GM12878 (cell line): ENCODE data around the gene LHFPL2. TPM values are rescaled to one million over a fixed set of nuclear protein-coding genes. Genes with fewer than 3 reads are reported as not detected.

Experiments used
- ATAC-seq: fragments of 200-7000 bp; cut with Tn5 transposase; 3 replicates; pipeline ENCODE4 v1.9.1; 2020; ENCODE audit warnings: mild to moderate bottlenecking, moderate library complexity
- BruUV-seq: library from RNA; stranded (reverse); fragments of 400-500 nt; replicated peaks from 2 replicates; lab custom pipeline; 2021; lab: Mats Ljungman, UMichigan
- CTCF ChIA-PET: fragments of 300-600 bp; sonication (Branson Sonifier 250); formaldehyde crosslinking; extraction: SDS; loops from one replicate; lab custom pipeline; 2021; ENCODE audit warnings: inconsistent platforms; lab: Yijun Ruan, JAX
- POLR2A ChIA-PET: fragments of 350-600 bp; formaldehyde crosslinking; extraction: SDS; loops from one replicate; lab custom pipeline; 2021; ENCODE audit warnings: inconsistent platforms; lab: Charles Lee
- RAD21 ChIA-PET: fragments of 300-600 bp; sonication (Branson Sonifier 250); formaldehyde crosslinking; loops from one replicate; lab custom pipeline; 2023; ENCODE audit warnings: antibody characterized with exemption; ENCODE audit not compliant: unreplicated experiment; lab: Charles Lee
- SMC1A ChIA-PET: fragments of 300-600 bp; sonication (Branson Sonifier 250); formaldehyde crosslinking; loops from one replicate; lab custom pipeline; 2023; ENCODE audit not compliant: unreplicated experiment, uncharacterized antibody; lab: Charles Lee
- DNase-seq: peaks from one replicate; pipeline ENCODE4 v3.0.0-alpha.2; 2011; ENCODE audit warnings: low read depth, low spot score
- FAIRE-seq: peaks from 3 replicates; lab custom pipeline; 2011; peaks lifted over from hg19 to GRCh38; lab: Jason Lieb, UNC
- H2AFZ ChIP-seq: 2 replicates; pipeline ENCODE4 v1.6.0; 2011; ENCODE audit warnings: low read depth, low read length, control low read depth; ENCODE audit not compliant: control insufficient read depth
- H3K27ac ChIP-seq: 2 replicates; pipeline ENCODE4 v1.5.1; 2011; ENCODE audit warnings: control low read depth; ENCODE audit not compliant: control insufficient read depth, insufficient read depth
- H3K27me3 ChIP-seq, 2 experiments: replicated peaks in 1 of 2; 2 replicates each; pipeline versions ENCODE4 v1.6.0 to v1.6.1; 2011; ENCODE audit warnings: low read length in 1 of 2; ENCODE audit not compliant: control insufficient read depth in 2 of 2, insufficient read depth in 2 of 2
- H3K36me3 ChIP-seq, 2 experiments: 2 replicates each; pipeline ENCODE4 v1.5.1; 2011; ENCODE audit warnings: low read length in 1 of 2; ENCODE audit not compliant: control insufficient read depth in 2 of 2, insufficient read depth in 2 of 2
- H3K4me1 ChIP-seq: 2 replicates; pipeline ENCODE4 v1.6.1; 2011; ENCODE audit warnings: mild to moderate bottlenecking, low read length, moderate library complexity, mixed read lengths; ENCODE audit not compliant: control insufficient read depth, insufficient read depth
- H3K4me2 ChIP-seq: 2 replicates; pipeline ENCODE4 v1.6.0; 2011; ENCODE audit warnings: control low read depth; ENCODE audit not compliant: control insufficient read depth, insufficient read depth
- H3K4me3 ChIP-seq: fragments of 200-600 bp; sonication (generic); 2 replicates; pipeline ENCODE4 v1.5.1; 2016
- H3K79me2 ChIP-seq: 2 replicates; pipeline ENCODE4 v1.6.0; 2011; ENCODE audit warnings: low read length; ENCODE audit not compliant: control insufficient read depth, insufficient read depth
- H3K9ac ChIP-seq: 2 replicates; pipeline ENCODE4 v1.8.0; 2011; ENCODE audit warnings: low read length, control low read depth, mixed read lengths; ENCODE audit not compliant: control insufficient read depth, insufficient read depth
- H3K9me3 ChIP-seq: replicated peaks from 3 replicates; pipeline ENCODE4 v1.5.1; 2011; ENCODE audit warnings: mild to moderate bottlenecking, low read length; ENCODE audit not compliant: control insufficient read depth, insufficient read depth
- H4K20me1 ChIP-seq: 2 replicates; pipeline ENCODE4 v1.6.0; 2011; ENCODE audit not compliant: control insufficient read depth, insufficient read depth
- BHLHE40 ChIP-seq, 2 experiments: fragments of 450-650 bp in 1 of 2; IDR thresholded peaks; 2 replicates each; pipeline ENCODE4 v1.6.1; 2011 to 2017; ENCODE audit warnings: low read depth in 2 of 2, borderline replicate concordance in 1 of 2, improper control_type of control experiment in 1 of 2, low read length in 1 of 2, mild to moderate bottlenecking in 1 of 2
- CBX3 ChIP-seq: fragments of 200-600 bp; sonication (generic); IDR thresholded peaks from 2 replicates; pipeline ENCODE4 v1.6.1; 2016; ENCODE audit warnings: low read depth, borderline replicate concordance
- DPF2 ChIP-seq: fragments of 450-650 bp; IDR thresholded peaks from 2 replicates; pipeline ENCODE4 v1.6.1; 2017; ENCODE audit warnings: mild to moderate bottlenecking
- FOXM1 ChIP-seq: IDR thresholded peaks from 2 replicates; pipeline ENCODE4 v1.6.1; 2012; ENCODE audit warnings: low read depth, mild to moderate bottlenecking, inconsistent platforms, low read length, moderate library complexity
- HDAC6 ChIP-seq: fragments of 200-600 bp; sonication (generic); IDR thresholded peaks from one replicate; pipeline ENCODE4 v1.8.0; 2017; ENCODE audit warnings: antibody characterized with exemption; ENCODE audit not compliant: unreplicated experiment
- IKZF1 ChIP-seq: fragments of 450-650 bp; conservative IDR thresholded peaks from 2 replicates; pipeline ENCODE4 v1.6.1; 2017; ENCODE audit warnings: antibody characterized with exemption, mild to moderate bottlenecking
- KDM1A ChIP-seq: fragments of 200-600 bp; sonication (generic); IDR thresholded peaks from 2 replicates; pipeline ENCODE4 v1.6.1; 2016; ENCODE audit warnings: borderline replicate concordance
- MTA2 ChIP-seq: fragments of 450-650 bp; IDR thresholded peaks from 2 replicates; pipeline ENCODE4 v1.6.1; 2016; ENCODE audit warnings: low read depth, mild to moderate bottlenecking, moderate library complexity
- MXI1 ChIP-seq: fragments of 150-350 bp; IDR thresholded peaks from 2 replicates; pipeline ENCODE4 v1.6.1; 2011; ENCODE audit warnings: low read depth, mild to moderate bottlenecking, inconsistent platforms, low read length, improper control_type of control experiment
- MYB ChIP-seq: fragments of 150-350 bp; IDR thresholded peaks from 2 replicates; pipeline ENCODE4 v1.6.1; 2014; ENCODE audit warnings: mild to moderate bottlenecking, low read depth, low read length, borderline replicate concordance
- NR2C2 ChIP-seq: IDR thresholded peaks from 2 replicates; pipeline ENCODE4 v1.6.1; 2011; ENCODE audit warnings: borderline replicate concordance, low read depth; ENCODE audit not compliant: control insufficient read depth, insufficient read length
- POLR2AphosphoS2 ChIP-seq: IDR thresholded peaks from 2 replicates; pipeline ENCODE4 v1.6.1; 2011; ENCODE audit warnings: low read depth, mild to moderate bottlenecking, low read length, improper control_type of control experiment, moderate library complexity
- SMAD1 ChIP-seq: fragments of 450-650 bp; IDR thresholded peaks from 2 replicates; pipeline ENCODE4 v1.6.1; 2018; ENCODE audit warnings: mild to moderate bottlenecking, low read depth; ENCODE audit not compliant: partially characterized antibody
- ZNF384 ChIP-seq: IDR thresholded peaks from 2 replicates; pipeline ENCODE4 v1.6.1; 2012; ENCODE audit warnings: low read depth, mild to moderate bottlenecking, low read length, improper control_type of control experiment, borderline replicate concordance
- ZNF622 ChIP-seq: fragments of 450-650 bp; IDR thresholded peaks from 2 replicates; pipeline ENCODE4 v1.6.1; 2017; ENCODE audit warnings: mild to moderate bottlenecking, inconsistent platforms
- WGBS: methylation state at CpG from one replicate; pipeline ENCODE4 v1.1.6; 2016; ENCODE audit warnings: low lambda C conversion rate; ENCODE audit not compliant: insufficient replicate concordance, insufficient coverage; ENCODE audit errors: missing lambda C conversion rate; 5-methylcytosine and 5-hydroxymethylcytosine counted together
- in situ Hi-C: fragments of 300-500 bp; cut with MboI; formaldehyde crosslinking; loops from 9 replicates; pipeline ENCODE4 v1.14.3; 2018; ENCODE audit warnings: mixed read lengths
- intact Hi-C: fragments of 100-400 bp; cut with micrococcal nuclease; formaldehyde crosslinking; loops from one replicate; pipeline ENCODE4 v1.14.2; 2022; ENCODE audit not compliant: unreplicated experiment
- polyA plus RNA-seq, 11 experiments: library from polyadenylated mRNA; depleted of rRNA in 4 of 11; unstranded in 6 of 11; stranded (reverse) in 5 of 11; fragments of >200 nt; fragmentation: Nextera tagmentation in 4 of 11; fragmentation: Illumina TruSeq in 1 of 11; extraction: Ambion mirVana in 4 of 11; extraction: Trizol in 1 of 11; gene quantifications; 1 replicate in 1 of 11; 2 replicates in 10 of 11; pipeline versions ENCODE4 v1.2.1 to v1.2.3, GENCODE V29; 2011 to 2016; ENCODE audit warnings: inconsistent platforms in 2 of 11, missing spikeins in 2 of 11, low read depth in 1 of 11
- total RNA-seq, 4 experiments: library from RNA; depleted of rRNA in 3 of 4; stranded (reverse); fragments of >200 nt in 3 of 4; fragmentation: Illumina TruSeq in 1 of 4; extraction: Trizol in 1 of 4; gene quantifications; 2 replicates each; pipeline versions ENCODE4 v1.2.1 to v1.2.3, GENCODE V29; 2013 to 2021
- TF ChIP-seq, protein P1 (sequence below): fragments of 450-650 bp; IDR thresholded peaks from 2 replicates; pipeline ENCODE4 v1.6.1; 2017; ENCODE audit warnings: mild to moderate bottlenecking, moderate library complexity

Gene LHFPL2
- total and polyA plus RNA-seq, 10 of the 15 experiments (the other 5 are each of a cell fraction or from before 2014, with no cell fraction given) = 4.1 to 21.8 (median 12.5) TPM

DNA sequence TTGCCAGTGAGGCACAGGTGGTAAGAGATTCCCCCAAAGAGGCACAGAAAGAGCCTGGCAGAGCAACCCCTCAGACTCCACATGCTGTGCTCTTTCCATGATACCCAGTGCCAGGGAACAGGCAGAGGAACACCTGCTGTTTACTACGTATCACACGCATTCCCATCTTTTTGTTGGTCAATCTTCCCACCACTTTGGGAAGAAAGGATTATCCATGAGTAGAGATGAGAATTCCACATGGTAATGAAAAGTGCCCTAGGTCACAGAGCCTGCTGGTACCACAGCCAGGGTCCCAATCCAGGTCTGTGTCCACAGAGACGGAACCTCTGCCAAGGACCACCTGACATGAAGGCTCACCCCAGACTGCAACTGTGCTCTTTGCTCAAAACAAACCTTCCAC, 86.6 kb downstream of the LHFPL2 start (continued):
- TF ChIP-seq DPF2 = no peak
- TF ChIP-seq, protein P1, sequence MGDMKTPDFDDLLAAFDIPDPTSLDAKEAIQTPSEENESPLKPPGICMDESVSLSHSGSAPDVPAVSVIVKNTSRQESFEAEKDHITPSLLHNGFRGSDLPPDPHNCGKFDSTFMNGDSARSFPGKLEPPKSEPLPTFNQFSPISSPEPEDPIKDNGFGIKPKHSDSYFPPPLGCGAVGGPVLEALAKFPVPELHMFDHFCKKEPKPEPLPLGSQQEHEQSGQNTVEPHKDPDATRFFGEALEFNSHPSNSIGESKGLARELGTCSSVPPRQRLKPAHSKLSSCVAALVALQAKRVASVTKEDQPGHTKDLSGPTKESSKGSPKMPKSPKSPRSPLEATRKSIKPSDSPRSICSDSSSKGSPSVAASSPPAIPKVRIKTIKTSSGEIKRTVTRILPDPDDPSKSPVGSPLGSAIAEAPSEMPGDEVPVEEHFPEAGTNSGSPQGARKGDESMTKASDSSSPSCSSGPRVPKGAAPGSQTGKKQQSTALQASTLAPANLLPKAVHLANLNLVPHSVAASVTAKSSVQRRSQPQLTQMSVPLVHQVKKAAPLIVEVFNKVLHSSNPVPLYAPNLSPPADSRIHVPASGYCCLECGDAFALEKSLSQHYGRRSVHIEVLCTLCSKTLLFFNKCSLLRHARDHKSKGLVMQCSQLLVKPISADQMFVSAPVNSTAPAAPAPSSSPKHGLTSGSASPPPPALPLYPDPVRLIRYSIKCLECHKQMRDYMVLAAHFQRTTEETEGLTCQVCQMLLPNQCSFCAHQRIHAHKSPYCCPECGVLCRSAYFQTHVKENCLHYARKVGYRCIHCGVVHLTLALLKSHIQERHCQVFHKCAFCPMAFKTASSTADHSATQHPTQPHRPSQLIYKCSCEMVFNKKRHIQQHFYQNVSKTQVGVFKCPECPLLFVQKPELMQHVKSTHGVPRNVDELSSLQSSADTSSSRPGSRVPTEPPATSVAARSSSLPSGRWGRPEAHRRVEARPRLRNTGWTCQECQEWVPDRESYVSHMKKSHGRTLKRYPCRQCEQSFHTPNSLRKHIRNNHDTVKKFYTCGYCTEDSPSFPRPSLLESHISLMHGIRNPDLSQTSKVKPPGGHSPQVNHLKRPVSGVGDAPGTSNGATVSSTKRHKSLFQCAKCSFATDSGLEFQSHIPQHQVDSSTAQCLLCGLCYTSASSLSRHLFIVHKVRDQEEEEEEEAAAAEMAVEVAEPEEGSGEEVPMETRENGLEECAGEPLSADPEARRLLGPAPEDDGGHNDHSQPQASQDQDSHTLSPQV = no peak
- TF ChIP-seq NR2C2 = no peak
- no peak for TF ChIP-seq POLR2AphosphoS2
- TF ChIP-seq ZNF384 = no peak
- no peak for TF ChIP-seq FOXM1

DNA sequence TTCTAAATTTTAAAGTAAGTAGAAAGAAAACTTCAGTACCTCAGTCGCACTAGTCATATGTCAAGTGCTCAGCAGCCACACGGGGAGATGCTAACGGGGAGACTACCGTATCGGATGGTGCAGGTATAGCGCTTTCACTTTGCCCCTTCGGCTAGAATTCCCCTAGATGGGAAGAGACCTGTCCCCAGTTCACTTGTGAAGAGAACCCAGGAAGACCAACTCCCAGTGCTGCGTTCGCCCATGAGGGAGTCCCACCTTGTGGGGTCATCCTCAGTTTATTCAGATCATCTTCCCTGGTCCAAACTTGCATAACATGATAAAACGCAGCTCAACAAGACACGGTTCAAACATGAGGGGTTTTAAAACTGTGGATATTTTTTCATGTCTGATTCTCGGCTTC, 87.3 kb downstream of the LHFPL2 start:
- no TSS peak for BruUV-seq
- no peak for FAIRE-seq
- no peak for TF ChIP-seq MXI1
- no peak for TF ChIP-seq KDM1A
- no peak for TF ChIP-seq ZNF622
- no peak for TF ChIP-seq HDAC6
- no peak for TF ChIP-seq BHLHE40 (IDR thresholded peaks at IDR 0.05; ENCODE audit: borderline replicate concordance in 1 of 2, low read depth in 2 of 2, low read length in 1 of 2)
- TF ChIP-seq MYB = no peak
- TF ChIP-seq SMAD1 = no peak
- TF ChIP-seq IKZF1 = no peak
- no peak for TF ChIP-seq MTA2
- TF ChIP-seq, protein P1 = no peak
- no peak for TF ChIP-seq CBX3

More for the DNA sequence above, 87.3 kb downstream of the LHFPL2 start:
- Histone ChIP-seq H3K9me3 (peaks cover 2% of the 10 kb centered on the region; the same call in 2 of the 3 replicates), H3K27me3 (no peaks in the 10 kb centered on the region), H3K79me2 (no peaks in the 10 kb centered on the region; the same call in 1 of the 2 replicates), H2AFZ (no peak overlapping the region), H4K20me1 (no peaks in the 10 kb centered on the region), H3K9ac (no peak overlapping the region), H3K36me3 (peaks cover 2 to 9% of the 10 kb centered on the region in 2 experiments; a peak in 3 of 4 replicates), H3K4me3 (no peak overlapping the region), H3K4me1 (no peaks in the 10 kb centered on the region), H3K27ac (no peak overlapping the region), H3K4me2 (no peak overlapping the region)
- ChIA-PET CTCF (no interaction called here), SMC1A (no interaction called here), POLR2A (no interaction called here), RAD21 (no interaction called here)
- in situ Hi-C loops = no loop called here
- 97% methylated on average over 12 of the region's 12 CpGs for WGBS
- ATAC-seq (no peak), DNase-seq (no peak)
- intact Hi-C loops = no loop called here
